ENCODE results near the gene GARIN5B.
"Not testable (repeated sequence)": the region's sequence is repeated elsewhere in the genome, so short reads cannot be mapped to it uniquely, and the experiment has no call there.

The GARIN5B gene

DNA sequence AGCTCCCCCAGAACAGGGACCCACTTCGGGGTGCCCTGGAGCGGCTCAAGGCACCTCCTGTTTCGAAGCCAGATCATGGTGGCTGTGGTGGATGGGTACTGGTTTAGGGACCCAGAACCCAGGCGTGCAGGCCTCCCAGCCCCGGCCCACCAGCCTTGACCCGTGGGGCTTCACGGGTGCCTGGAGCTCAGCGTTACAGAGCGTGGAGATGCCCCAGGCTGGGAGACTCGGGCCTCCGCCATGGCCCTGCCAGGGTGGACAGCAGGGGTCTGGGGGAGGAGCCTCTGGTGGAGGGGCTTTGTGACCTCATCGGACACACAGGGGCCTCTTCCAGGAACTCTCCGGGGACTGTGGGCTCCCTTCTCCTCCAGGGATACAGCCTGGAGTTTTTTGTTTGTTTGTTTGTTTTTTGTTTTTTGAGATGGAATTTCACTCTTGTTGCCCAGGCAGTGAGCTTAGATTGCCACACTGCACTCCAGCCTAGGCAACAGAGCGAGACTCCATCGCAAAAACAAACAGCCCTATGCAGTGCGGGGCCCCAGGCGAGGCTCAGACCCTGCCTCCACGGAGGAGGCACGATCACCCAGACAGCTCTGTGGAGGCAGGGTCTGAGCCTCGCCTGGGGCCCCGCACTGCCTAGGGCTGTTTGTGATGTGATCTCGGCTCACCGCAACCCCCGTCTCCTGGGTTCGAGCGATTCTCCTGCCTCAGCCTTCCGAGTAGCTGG is at the start of gene GARIN5B:
GARIN5B (minus strand) TSS at position 271 of the 727 bp plus-strand sequence; CDS start at position 77, 194 bp downstream.
- intact Hi-C loops (cut with DNase I) = no loop called here

DNA sequence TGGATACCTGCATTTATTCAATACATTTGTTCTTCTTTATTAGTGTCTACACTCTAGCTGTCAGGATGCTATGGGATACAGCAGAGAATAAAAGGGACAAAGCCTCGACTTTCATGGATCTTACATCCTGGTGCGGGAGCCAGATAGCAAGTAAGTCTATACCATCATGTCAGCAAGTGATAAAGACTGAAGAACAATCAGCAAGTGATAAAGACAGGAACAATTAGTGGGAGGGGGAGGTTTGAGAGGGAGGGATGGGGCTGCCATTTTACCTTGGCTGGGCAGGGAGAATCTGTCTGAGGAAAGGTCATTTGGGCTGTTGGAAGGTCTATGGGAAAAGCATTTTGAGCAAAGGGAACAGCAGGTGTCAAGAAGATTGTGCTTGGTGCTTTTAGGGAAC is 47.1 kb upstream of the GARIN5B start:
- no peak for DNase-seq
- intact Hi-C loops (cut with DNase I) = no loop called here

More for the DNA sequence above, at the start of gene GARIN5B:
- no peak for DNase-seq

DNA sequence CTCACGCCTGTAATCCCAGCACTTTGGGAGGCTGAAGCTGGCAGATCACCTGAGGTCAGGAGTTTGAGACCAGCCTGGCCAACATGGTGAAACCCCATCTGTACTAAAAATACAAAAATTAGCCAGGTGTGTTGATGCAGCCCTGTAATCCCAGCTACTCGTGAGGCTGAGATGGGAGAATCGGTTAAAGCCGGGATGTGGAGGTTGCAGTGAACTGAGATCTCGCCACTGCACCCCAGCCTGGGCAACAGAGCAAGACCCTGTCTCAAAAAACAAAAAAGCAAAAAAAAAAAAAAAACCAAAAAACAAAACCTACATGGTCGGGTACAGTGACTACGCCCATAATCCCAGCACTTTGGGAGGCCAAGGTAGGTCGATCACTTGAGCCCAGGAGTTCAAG is 46.1 kb upstream of the GARIN5B start:
- intact Hi-C loops (cut with DNase I) = not testable (repeated sequence)
- peak in 1 of 10 donors; percentile 43 for DNase-seq

DNA sequence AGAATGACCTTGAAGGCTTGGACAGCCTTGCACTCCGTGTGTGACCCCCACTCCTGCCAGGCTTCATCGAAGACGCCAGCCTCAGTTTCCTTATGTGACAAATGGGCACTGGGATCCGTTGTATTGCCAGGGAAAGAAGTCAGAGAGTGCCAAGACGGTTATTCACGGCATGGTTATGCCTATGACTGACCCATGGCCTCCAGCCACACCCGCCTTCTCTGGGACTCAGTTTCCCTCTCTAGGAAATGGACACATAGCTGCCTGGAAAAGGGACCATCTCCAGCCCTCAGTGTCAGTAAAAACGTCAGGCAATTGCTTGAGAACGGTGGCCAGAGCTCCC is 45.4 kb upstream of the GARIN5B start:
- no peak for DNase-seq
- intact Hi-C loops (cut with DNase I) = loop anchor here (1.0 kb wide), 1 partner anchor 23 kb away; the partner anchor contains the start of gene RPL28

DNA sequence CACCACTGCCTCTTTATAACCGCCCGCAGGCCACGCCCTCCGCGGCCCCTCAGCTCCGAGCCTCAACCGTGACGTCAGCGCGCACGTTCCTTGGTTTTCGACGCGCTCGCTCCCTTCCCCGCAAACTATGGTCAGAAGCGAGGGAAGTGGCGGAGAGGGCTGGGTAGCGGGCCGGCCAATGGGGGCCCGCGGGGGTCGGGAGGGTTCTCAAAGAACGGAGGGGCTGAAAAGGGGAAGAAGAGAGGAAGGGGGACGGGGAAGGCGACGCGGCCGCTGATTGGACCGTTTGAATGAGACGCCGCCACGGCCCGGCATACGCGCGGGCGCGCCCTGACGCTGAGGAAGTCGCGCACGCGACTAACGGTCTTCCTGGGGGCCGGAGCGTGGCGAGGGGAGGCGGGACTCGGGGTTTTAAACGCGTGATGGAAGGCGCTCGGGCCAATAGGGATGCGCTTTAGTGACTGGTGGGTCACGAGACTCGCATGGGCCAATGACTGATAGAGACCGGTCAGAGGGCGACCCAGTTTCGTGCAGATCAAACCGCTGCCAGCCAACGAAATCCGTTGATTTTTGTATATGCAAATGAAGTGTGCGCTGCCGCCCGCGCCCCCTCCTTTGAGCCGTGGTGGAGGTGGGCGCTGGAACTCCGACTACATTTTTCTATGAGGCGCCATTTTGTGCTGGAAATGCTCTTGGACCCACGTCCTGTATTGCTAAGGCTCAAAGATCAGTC is 44.9 kb upstream of the GARIN5B start:
- DNase-seq = peak; percentile 97 to 100 (median 99)
- intact Hi-C loops (cut with DNase I) = loop anchor here (1.0 kb wide), 1 partner anchor 23 kb away; the partner anchor contains the start of gene RPL28

DNA sequence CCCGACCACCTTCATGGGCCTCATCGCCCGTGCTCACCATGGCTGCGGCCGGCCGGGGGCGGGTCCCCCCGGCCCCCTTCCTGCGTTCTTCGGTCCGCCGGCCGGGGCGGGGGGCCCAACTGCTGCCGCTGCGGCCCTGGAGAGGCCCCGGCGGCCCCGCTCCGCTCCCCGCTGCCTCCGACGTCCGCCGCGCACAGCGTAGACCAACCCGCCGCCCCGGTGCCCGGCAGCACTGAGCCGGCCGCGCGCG is 44.4 kb upstream of the GARIN5B start, which contains the start of gene UBE2S:
UBE2S (minus strand) TSS at position 239 of the 250 bp plus-strand sequence; CDS start at position 40, 199 bp downstream.
- DNase-seq; intact Hi-C loops (cut with DNase I): not testable (repeated sequence)

DNA sequence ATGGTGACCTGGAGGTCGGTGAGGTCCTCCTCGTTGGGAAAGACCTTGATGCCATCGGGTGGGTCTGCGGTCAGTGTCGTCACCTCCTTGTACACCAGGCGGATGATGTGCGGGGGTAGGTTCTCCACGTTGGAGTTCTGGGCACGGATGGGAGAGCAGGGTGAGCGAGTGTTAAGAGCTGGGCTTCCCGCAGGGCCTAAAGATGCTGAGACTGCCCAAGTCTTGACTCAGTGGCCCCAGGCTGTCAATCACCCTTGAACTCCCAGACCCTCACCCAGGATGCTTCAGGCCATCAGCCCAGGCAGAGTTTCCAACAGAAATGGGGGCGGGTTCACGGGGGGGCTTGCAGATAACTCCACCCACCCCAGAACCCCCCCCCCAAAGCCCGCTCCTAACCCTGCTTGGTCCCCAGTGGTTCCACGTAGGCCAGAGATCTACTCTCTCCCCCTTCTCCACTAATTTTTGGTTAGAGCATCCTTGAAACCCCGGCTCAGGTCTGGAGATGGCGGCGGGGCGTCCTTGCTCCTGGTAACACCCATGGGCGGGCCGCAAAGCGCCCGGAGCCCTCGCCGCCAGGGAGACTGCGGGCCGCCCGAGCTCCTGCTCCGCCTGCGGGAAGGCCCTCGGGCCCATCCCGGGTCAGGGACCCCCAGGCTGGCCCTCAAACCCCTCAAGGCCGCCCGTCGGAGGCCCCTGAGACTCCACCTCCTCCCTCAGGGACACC is 43.9 kb upstream of the GARIN5B start:
- intact Hi-C loops (cut with DNase I) = no loop called here
- peak in 1 of 10 donors; percentile 83 for DNase-seq

DNA sequence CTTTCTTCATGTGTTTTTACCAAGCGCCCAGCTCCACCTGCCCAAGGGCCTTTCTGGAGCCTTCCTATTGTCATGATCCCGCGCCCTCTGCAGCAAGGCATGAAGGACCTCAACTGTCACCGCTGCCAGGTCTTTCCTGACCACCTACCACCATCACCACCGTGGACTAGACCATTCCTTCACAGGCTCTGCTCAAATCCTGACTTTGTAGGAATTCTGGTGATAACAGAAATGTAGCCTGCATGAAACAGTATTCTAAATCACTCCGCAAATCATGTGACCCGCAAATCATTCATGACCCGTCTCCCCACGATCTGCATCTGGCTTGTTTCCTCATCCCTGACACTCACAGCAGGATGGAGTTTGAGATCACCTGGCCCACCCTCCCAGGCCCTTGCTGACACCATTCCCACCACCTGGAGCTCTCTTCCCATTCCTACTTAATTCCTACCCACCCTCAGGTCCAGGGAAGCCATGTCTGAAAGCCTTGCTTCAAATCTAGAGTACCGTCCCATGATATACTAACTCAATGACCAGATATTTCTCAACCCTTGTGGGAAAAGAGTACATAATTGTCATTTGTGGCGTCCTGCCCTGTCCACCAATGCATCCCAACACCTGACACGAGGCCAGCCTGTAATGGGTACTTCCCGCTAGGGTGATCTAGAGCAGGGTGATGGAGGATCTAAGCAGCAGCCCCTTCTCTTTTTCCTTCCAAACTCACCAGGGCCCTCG is 43.2 kb upstream of the GARIN5B start:
- intact Hi-C loops (cut with DNase I) = no loop called here

DNA sequence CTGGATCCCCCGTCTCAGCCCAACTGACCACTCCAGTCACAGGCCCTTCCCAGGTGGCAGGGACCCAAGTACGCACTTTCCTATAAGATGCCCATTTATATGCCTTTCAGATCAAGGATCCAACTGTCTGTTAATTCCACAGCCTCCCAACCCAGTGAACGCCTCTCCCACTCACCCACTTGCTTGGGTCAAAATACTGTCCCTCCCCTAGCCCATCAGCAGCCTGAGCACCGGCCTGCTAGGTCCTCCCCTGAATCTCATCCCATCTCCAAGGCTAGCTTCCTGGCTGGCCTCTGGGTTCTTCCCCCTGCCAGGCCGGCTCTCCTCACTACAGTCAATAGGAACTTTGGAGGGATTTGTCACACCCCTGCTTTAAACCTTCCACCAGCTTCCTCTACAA is 42.6 kb upstream of the GARIN5B start:
- peak in 1 of 10 donors; percentile 68 for DNase-seq
- intact Hi-C loops (cut with DNase I) = no loop called here

More for the DNA sequence above, 43.2 kb upstream of the GARIN5B start:
- no peak for DNase-seq

DNA sequence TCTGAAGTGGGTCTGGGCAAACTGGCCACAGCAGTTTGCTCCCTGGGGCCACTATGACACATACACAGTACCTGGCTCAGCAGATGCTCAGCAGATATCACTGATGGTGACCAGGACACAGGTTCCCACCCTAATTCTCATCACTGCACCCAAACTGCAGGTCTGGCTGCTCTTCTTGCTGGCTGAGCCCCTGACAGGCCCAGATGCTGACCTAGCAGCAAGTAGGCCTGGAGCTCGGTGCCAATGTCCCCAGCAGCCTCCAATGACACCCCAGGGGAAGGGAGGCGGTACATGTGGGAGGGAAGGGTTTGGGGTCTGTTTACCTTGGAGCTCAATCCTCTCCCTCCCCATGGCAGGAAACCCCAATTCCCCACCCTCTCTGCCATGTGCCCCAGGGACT is 39.4 kb upstream of the GARIN5B start:
- intact Hi-C loops (cut with DNase I) = no loop called here
- DNase-seq = no peak

DNA sequence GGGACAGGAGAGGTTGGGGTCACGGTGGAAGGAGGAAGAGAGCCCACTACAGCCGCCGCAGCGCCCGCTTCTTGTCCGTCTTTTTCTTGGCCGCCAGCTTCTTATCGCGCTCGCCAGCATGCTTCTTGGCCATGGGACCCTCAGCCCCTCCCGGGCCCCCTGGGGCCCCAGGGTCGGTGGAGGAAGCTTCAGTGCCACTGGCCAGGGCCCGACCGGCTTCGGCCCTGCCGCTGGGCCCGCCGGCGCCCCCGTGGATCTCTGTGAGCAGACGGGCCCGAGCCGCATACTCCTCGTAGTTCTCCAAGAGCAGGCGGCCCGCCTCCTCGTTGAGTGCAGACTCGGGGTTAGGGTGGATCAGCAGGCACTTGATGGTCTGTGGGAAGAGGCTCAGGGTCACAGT is 38.3 kb upstream of the GARIN5B start:
- DNase-seq = peak in 1 of 10 donors; percentile 23
- intact Hi-C loops (cut with DNase I) = not testable (repeated sequence)

DNA sequence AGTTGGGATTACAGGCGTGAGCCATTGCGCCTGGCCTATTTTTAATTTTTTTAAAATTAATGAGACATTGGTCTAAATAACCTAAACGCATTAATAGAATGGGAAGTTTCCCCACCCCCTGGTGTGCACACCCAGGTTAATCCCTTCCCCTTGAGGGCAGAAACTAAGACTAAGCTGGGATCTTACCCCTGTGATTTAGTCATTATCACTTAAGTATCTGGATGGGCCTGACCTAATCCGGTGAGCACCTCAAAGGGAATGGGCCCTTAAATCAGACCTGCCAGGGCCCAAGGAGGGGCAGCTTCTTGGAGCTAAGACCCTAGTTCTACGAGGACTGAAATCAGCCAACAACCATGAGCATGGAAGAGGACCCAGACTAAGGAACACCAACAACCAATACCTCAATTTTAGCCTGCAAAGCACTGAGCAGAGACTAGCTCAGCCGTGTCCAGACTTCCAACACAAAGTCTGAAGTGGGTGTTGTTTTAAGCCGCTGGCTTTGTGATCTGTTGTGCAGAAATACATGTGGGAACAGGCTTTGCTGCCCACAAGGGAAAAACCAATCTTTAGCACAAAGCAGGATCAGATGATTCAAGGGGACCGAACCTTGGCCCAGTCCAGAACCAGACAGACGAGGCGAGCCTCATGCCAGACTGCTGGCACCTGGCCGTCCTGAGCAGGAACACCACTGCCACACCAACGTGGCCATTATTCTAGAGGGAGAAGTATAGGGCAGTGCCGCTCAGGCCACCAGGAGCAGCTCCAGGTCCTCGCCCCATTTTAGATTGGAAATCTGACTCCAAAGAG is 37.4 kb upstream of the GARIN5B start:
- DNase-seq = peak in 1 of 10 donors; percentile 6
- intact Hi-C loops (cut with DNase I) = no loop called here

DNA sequence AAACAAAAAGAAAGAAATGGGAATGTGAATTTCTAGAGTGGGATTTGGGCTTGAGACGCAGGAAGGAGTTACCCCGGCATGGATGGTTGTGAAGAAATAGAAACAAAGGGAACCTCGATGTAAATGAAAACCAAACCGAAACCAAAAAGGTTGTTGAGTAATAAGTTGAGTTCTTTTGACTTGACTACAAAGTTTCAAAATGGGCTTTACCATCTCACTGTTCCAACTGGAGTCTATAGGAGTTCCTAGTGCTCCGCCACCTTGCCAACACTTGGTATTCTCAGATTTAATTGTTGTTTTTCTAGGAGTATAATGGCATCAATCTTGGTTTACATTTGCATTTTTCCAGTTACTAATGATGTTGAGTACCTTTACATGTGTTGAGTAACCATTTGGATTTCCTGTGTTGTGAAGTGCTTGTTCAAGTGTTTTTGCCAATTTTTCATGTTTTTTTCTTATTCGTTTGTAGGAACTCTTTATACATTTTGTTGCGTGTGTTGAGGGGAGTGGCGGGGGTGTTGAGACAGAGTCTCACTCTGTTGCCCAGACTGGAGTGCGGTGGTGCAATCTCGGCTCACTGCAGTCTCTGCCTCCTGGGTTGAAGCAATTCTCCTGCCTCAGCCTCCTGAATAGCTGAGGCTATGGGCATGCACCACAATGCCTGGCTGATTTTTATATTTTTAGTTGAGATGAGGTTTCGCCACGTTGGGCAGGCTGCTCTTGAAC is 35.3 kb upstream of the GARIN5B start:
- no peak for DNase-seq
- intact Hi-C loops (cut with DNase I) = no loop called here

DNA sequence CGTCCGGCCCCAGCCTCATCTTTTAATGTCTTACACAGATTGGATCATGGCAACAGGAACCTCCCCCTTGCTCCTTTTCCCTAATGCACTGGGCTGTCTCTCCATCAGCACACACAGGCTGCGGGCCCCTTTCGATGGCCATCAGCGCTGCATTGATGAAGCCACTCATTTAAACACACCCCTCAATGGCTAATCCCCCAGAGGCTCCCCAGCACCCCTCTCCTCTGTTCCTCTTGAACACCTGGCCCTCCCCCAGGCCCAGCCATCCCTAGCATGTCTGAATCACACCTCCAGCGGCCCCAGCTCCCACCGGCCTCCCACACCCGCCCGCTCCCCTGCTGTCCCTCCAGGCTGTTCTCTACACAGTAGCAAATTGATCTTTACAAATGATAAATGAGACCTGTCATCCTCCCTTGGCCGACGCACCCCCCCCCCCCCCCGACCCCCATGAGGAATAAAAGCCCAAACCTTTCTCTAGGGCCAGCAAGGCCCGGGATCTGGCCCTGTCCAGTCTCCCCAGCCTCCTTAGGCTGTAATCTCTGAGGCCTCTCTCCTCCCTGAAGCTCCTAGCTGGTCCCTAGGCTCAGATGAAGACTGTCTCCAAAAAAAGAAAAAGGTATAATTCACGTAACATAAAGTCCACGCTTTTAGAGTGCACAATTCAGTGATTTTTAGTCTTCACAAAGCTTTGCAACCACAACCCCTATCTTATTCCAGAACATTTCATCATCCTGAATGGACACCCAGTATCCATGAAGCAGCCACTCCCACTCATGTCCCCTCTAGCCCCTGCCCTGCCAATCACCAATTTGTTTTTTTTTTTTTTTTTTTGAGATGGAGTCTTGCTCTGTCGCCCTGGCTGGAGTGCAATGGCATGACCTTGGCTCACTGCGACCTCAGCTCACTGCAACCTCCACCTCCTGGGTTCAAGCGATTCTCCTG is 30.0 kb upstream of the GARIN5B start:
- no peak for DNase-seq

DNA sequence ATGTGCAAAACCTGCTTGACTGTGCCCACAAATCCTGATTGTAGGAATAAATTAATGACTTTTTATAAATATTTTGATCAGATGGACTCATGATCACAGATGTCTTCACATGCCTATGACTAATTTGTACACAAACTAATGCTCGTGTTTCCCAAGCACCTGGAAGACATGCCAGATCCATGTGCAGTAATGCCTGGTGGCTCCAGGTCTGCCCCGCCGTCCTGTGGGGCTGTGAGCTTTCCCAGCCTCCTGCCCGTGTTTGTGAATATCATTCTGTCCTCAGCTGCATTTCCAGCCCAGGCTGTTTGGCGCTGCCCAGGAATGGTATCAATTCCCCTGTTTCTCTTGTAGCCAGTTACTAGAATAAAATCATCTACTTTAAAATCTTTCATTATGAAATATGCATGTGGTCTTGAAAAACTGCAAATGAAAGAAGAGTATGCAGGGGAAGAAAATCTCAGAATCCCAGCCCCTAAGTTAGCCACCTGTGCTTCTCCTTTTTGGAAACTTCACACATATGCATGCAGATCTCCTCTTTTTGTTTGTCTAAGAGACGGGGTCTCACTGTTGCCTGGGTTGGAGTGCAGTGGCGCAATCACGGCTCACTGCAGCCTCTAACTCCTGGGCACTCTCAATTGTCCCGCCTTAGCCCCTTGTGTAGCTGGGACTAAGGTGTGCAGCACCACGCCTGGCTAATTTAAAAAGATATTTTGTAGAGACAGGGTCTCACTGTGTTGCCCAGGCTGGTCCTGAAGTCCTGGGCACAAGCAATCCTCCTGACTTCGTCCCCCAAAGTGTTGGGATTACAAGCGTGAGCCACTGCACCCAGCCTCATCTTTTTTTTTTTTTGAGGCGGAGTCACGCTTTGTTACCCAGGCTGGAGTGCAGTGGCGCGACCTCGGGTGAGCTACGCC is 28.9 kb upstream of the GARIN5B start:
- DNase-seq = no peak
- intact Hi-C loops (cut with DNase I) = no loop called here

More for the DNA sequence above, 30.0 kb upstream of the GARIN5B start:
- intact Hi-C loops (cut with DNase I) = no loop called here

DNA sequence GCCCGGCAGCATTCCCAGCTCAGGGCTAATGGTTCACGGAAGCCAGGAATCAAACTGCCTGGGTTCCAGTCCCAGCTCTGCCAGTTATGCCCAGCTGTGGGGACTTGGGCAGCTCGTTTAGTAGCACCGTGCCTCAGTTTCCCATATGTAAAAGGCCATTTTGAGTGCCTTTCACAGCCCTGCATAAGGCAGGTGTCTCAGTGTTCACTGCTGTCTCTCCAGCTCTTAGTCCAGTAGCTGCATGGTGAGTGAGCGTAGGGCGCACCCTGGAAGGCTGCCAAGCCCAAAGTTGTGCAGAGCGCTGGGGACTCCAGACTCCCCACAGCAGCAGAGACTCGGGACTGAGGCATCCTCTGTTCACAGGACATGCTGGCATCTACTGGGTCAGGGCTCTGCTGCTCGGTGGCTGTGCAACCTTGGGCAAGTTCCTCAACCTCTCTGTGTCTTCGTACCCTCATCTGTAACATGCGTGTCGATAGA is 28.2 kb upstream of the GARIN5B start:
- intact Hi-C loops (cut with DNase I) = no loop called here
- DNase-seq = no peak

DNA sequence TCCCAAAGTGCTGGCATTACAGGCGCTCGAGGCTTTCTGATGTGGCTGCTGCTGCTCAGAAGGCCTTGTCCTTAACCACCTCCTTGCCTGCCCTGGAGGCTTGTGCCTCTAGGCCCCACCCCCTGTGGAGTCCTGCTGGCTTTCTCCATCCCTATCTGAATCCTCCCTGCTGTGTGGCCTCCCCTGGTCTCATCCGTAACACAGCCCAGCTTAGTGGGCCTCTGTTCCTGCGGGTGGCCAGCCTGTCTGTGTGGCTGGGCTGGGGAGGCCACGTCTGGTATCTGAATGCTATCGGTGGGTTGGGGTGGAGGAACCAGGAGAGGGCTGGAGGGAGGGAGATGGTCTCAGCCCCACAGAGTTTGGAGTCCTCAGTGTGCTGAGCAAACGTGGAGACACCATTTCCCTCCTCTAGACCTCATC is 27.4 kb upstream of the GARIN5B start:
- intact Hi-C loops (cut with DNase I) = no loop called here
- no peak for DNase-seq

Measured in posterior cingulate gyrus (tissue), 11 donors.